HG03196 (cell line): ENCODE data around the gene MACROD2.

ENCODE experiments used
- ATAC-seq: cut with Tn5 transposase; IDR thresholded peaks from one replicate; pipeline ENCODE4 v1.9.1; 2021; ENCODE audit not compliant: unreplicated experiment

MACROD2 gene

GRCh38 chr20:14838663-14839628 is 843.6 kb downstream of the MACROD2 start:
- peak; percentile 84 for ATAC-seq

GRCh38 chr20:14845199-14846160 is 850.2 kb downstream of the MACROD2 start:
- no peak for ATAC-seq

GRCh38 chr20:14848806-14849205 is 853.5 kb downstream of the MACROD2 start:
- ATAC-seq: no peak

- no peak for ATAC-seq
These were observed 857.8 kb downstream of the MACROD2 start for GRCh38 chr20:14853079-14853478.

GRCh38 chr20:14855171-14855570 is 859.9 kb downstream of the MACROD2 start:
- ATAC-seq: no peak

- no peak for ATAC-seq
These were observed 864.3 kb downstream of the MACROD2 start for GRCh38 chr20:14859627-14860026.

GRCh38 chr20:14860410-14860814 is 865.1 kb downstream of the MACROD2 start:
- no peak for ATAC-seq

GRCh38 chr20:14861028-14861699 is 865.8 kb downstream of the MACROD2 start:
- no peak for ATAC-seq

- ATAC-seq: no peak
These were observed 869.9 kb downstream of the MACROD2 start for GRCh38 chr20:14865169-14865568.

- no peak for ATAC-seq
These were observed 870.4 kb downstream of the MACROD2 start for GRCh38 chr20:14865731-14866130.

GRCh38 chr20:14866841-14867514 is 871.7 kb downstream of the MACROD2 start:
- ATAC-seq: no peak

GRCh38 chr20:14877301-14878028 is 882.1 kb downstream of the MACROD2 start:
- no peak for ATAC-seq

GRCh38 chr20:14878676-14879019 is 883.3 kb downstream of the MACROD2 start:
- no peak for ATAC-seq

- peak; percentile 67 for ATAC-seq
These were observed 883.8 kb downstream of the MACROD2 start for GRCh38 chr20:14879020-14879697.

GRCh38 chr20:14879839-14880238 is 884.5 kb downstream of the MACROD2 start:
- ATAC-seq: no peak

GRCh38 chr20:14881518-14881917 is 886.2 kb downstream of the MACROD2 start:
- no peak for ATAC-seq

GRCh38 chr20:14882157-14882556 is 886.8 kb downstream of the MACROD2 start:
- no peak for ATAC-seq

- no peak for ATAC-seq
These were observed 887.5 kb downstream of the MACROD2 start for GRCh38 chr20:14882846-14883245.

GRCh38 chr20:14883324-14883723 is 888.0 kb downstream of the MACROD2 start:
- no peak for ATAC-seq
